IPS DF 4.7 (cell line): Measurements from ENCODE around the gene KRT6C.
"Not testable (repeated sequence)": the region's sequence is repeated elsewhere in the genome, so short reads cannot be mapped to it uniquely, and the experiment has no call there.

Experiments used
- DNase-seq: peaks from one replicate; pipeline ENCODE4 v3.0.0-alpha.2; 2013; ENCODE audit warnings: low spot score; ENCODE audit errors: extremely low read depth

The KRT6C gene

GRCh38 chr12:52499806-52500560, 26.4 kb upstream of the KRT6C start:
- DNase-seq = no peak

GRCh38 chr12:52498946-52499345, 25.3 kb upstream of the KRT6C start:
- no peak for DNase-seq

GRCh38 chr12:52497975-52498374, 24.4 kb upstream of the KRT6C start:
- no peak for DNase-seq

DNA sequence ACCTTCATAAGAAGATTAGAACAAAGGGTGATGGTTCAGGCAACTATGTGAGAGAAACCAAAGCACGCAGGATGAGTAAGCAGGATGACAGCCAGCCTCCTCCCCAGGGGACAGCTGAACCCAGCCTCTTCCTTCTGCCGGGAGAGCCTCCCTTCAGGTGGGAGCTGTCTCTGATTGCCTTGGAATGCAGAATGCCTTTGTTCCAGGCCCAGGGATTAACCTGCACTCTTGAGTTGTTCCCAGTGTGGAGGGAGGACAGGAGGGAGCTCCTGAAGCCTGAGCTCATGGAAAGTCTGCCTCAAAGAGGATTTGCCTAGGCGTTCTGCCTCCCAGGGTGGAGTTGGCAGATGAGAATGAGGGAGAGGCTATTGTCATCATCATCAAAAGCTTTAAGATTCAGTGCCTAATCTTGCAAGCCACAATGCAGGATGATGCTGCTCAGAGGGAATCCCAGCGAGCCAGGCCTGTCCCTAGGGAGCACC, 23.0 kb upstream of the KRT6C start:
- DNase-seq = peak; percentile 41

DNA sequence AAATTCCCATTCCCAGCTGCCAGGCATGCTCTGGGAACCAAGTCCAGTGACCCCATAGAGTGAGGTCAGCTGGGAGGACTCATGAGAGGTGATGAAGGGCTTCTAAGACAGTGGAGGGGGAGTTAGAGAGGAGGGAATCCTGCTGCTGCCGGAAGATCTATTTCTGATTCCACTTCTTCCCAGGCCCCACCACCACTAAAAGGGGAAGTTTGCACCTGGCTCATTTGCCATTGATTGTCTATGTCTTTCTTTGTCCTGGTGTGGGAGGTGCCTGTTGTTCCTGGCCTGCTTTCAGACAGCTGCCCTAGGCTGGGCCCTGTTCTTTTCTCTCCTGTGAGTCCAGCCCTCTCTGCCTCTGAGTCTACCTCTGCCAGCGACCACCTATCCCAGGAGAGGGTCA, 22.4 kb upstream of the KRT6C start:
- no peak for DNase-seq

DNA sequence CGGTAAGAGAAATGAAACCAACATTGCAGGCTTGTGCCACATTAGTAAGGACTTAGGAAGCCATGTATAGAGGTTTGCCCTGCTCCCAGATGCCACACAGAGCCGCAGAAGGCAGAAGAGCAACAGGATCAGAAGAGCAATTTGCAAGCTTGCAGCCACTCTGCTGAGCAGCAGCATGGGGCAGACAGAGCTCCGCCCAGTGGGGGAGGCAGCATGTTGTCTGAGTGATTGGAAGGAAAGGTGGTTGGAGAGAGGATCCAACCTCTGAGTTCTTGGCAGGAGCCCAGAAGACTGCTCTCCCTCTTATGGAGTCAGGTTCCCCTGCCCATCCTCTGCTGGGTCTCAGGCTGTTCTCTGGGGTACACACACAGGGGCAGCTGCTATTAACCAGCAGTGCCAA, 21.8 kb upstream of the KRT6C start:
- DNase-seq = peak; percentile 28

GRCh38 chr12:52494518-52494917, 20.9 kb upstream of the KRT6C start:
- DNase-seq = no peak

- DNase-seq = no peak
These were observed 20.5 kb upstream of the KRT6C start for GRCh38 chr12:52494100-52494499.

DNA sequence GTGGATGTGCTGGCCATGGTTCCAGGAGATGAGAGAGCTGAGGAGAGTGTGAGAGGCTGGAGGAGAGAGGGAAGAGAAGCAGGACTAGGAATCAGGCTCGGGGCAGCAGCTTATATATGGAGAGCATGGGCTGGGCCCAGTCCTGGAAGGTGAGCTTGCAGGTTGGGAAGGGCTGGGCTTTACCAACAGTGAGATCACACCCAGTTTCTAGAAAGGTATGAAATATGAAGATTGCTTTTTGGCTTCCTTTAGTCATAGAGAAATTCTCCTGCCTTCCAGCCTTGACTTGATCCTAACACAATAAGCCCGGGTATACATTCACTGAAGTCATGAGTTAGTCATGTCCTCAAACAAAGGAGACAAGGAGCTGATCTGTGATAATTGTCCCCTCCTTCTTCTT, 19.6 kb upstream of the KRT6C start, which contains the start of gene KRT6A:
Gene KRT6A (minus strand): TSS at position 86 of the 400 bp plus-strand sequence. CDS start 69 bp downstream, at position 17.
- DNase-seq = no peak

DNA sequence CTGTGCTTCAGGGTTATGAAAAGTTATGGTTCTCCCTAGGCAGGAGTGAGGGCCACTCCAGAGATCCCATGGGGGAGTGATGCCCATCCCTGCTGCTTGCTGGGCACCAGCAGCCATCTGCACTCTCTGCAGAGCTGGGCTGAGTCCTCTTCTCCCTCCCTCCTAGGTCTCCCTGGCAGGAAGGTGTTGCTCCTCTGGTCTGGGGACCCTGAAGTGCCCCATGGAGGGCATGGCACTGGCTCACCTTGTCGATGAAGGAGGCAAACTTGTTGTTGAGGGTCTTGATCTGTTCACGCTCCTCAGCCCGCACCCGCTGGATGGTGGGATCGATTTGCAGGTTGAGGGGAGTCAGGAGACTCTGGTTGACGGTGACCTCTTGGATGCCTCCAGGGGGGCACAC, 18.8 kb upstream of the KRT6C start:
- not testable (repeated sequence) for DNase-seq

DNA sequence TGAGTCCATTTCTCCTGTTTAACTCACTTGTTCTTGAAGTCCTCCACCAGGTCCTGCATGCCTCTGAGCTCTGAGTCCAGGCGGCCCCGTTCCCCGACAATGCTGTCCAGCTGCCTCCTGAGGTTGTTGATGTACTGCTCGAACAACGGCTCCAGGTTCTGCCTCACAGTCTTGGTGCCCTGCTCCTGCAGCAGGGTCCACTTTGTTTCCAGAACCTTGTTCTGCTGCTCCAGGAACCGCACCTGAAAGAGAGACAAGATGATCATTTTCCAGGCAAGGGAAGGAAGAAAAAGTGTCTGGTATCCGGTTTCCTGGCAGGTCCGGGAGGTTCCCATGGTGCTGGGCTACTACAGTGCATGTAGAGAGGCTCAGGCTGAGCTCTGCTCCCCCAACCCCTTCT, 17.9 kb upstream of the KRT6C start:
- not testable (repeated sequence) for DNase-seq

- no peak for DNase-seq
These were observed 15.1 kb upstream of the KRT6C start for GRCh38 chr12:52488736-52489135.

GRCh38 chr12:52487744-52488443, 14.3 kb upstream of the KRT6C start:
- not testable (repeated sequence) for DNase-seq

DNA sequence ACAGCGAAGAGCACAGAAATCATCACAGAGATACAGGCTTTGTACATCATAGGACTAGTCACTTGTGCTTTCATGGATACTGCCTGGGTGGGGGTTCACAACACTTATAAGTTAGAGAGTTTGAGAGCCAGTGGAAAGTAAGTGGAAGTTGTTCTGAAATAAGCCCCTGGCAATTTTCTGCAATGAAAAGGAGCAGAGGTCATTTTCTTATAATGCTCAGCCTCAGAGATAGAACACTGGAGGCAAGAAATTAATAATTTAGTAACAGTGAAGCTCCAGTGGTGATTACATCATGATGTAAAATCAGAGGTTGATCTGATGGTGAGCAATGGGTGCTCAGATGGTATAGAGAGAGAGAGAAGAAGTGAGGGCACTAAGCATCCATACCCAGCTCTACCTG, 13.6 kb upstream of the KRT6C start:
- no peak for DNase-seq

- DNase-seq = no peak
These were observed 12.8 kb upstream of the KRT6C start for GRCh38 chr12:52486166-52487105.

- DNase-seq = no peak
These were observed 6.5 kb upstream of the KRT6C start for GRCh38 chr12:52480073-52480472.

DNA sequence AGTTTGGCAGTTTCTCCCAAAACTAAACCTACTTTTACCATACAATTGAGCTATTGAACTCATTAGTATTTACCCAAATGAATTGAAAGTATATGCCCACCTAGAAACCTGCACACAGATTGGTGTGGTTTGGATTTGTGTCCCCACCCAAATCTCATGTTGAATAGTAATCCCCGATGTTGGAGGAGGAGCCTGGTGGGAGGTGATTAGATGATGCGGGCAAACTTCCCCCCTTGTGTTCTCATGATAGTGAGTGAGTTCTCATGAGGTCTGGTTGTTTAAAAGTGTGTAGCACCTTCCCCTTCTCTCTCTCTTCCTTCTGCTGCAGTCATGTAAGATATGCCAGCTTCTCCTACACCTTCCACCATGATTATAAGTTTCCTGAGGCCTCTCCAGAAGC, 4.0 kb upstream of the KRT6C start:
- DNase-seq = no peak

DNA sequence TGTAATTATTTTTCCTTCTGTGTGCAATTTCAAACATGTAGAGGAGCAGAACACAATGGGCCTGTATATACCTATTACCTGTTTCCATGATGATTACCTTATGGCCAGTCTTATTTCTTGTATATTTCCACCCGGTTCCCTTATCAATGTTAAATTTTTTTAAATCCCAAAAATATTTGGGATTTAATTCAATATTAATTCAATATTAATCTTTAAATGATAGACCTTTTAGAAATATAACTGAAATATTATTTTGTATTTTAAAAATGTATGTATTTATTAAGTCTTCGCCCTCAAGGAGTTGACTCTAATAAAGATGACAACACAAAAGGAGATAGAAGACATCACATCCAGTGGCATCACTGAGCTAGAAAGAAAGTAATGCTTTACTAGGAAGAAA, 607 bp upstream of the KRT6C start:
- no peak for DNase-seq

DNA sequence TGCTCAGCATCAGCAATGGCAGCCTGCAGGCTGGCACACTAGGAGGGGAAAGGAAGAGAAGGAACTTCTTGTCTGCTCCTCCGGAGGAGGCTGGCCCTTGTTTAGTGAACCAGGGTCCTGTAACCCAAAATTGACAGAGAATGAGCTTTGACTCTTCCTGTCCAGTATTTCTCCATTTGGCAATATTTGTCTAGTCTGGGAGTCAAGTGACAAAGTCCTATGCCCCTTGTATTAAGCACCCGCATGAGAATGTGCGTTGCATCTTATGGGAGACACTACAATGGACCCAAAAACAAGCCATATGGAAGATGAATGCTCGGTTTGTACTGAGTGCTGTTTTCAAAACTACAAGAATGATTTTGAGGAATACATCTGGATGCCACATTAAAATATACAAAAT, 3.8 kb downstream of the KRT6C start:
- no peak for DNase-seq

GRCh38 chr12:52464897-52465296, 8.7 kb downstream of the KRT6C start:
- DNase-seq = no peak

DNA sequence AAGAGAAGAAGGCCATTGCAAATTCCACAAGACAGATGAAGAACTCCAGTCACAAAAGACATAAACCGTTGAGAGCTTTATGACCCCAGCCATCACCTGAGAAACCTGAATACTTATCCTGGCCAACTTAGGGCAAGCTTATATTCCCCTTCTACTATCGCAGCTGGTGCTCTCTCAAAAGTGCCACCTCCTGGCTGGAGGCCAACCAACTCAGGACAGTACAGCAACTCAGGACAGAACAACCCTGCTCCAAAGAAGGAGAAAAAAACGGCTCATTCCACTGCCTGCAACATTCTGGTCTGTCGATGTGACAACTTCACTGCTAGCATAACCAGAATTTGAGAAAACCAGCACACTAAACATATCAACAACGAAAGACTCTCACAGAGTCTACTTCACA, 11.9 kb downstream of the KRT6C start:
- DNase-seq = no peak

- DNase-seq = no peak
These were observed 14.7 kb downstream of the KRT6C start for GRCh38 chr12:52458861-52459260.
